ENCODE data around the gene ZNF804B.

The ZNF804B gene

GRCh38 chr7:89377219-89377618 is 617.7 kb downstream of the ZNF804B start:
- H3K4me3 ChIP-seq (ENCODE audit: low read length, poor library complexity, severe bottlenecking) = no peak overlapping the region
- H3K27me3 ChIP-seq (ENCODE audit: insufficient read depth, low read length, poor library complexity, severe bottlenecking) = no peaks in the 10 kb centered on the region
- H3K9ac ChIP-seq (ENCODE audit: low read depth, low read length, poor library complexity, severe bottlenecking) = no peak overlapping the region
- TF ChIP-seq EZH2phosphoT487 (IDR thresholded peaks at IDR 0.05; ENCODE audit: borderline replicate concordance) (no peak), CTCF (conservative IDR thresholded peaks at IDR 0.05; ENCODE audit: low read length) (no peak)
- no peaks in the 10 kb centered on the region for H3K36me3 ChIP-seq (ENCODE audit: insufficient read depth, low read length)
- no peaks in the 10 kb centered on the region for H3K9me3 ChIP-seq (ENCODE audit: insufficient read depth, low read depth, low read length)
- H3K4me1 ChIP-seq (ENCODE audit: insufficient read depth, low read length, poor library complexity, severe bottlenecking) = no peaks in the 10 kb centered on the region
- no peaks in the 10 kb centered on the region for H3K79me2 ChIP-seq (ENCODE audit: insufficient read depth, low read length)
- H4K20me1 ChIP-seq (ENCODE audit: insufficient read depth, low read length, poor library complexity, severe bottlenecking) = no peaks in the 10 kb centered on the region
- H3K9me2 ChIP-seq (replicated peaks; ENCODE audit: low read depth, low read length) = no peaks in the 10 kb centered on the region
- H2AFZ ChIP-seq (ENCODE audit: low read length) = no peak overlapping the region
- H3K4me2 ChIP-seq (ENCODE audit: low read depth, low read length, poor library complexity, severe bottlenecking) = no peak overlapping the region
- no peaks in the 10 kb centered on the region for H3F3A ChIP-seq (ENCODE audit: low read depth)

GRCh38 chr7:89385411-89385810 is 625.9 kb downstream of the ZNF804B start:
- H3K79me2 ChIP-seq (ENCODE audit: insufficient read depth, low read length) = no peaks in the 10 kb centered on the region
- H3K27me3 ChIP-seq (ENCODE audit: insufficient read depth, low read length, poor library complexity, severe bottlenecking) = no peaks in the 10 kb centered on the region
- H3K36me3 ChIP-seq (ENCODE audit: insufficient read depth, low read length) = no peaks in the 10 kb centered on the region
- no peak for TF ChIP-seq CTCF (conservative IDR thresholded peaks at IDR 0.05; ENCODE audit: low read length)
- no peak for TF ChIP-seq EZH2phosphoT487 (IDR thresholded peaks at IDR 0.05; ENCODE audit: borderline replicate concordance)
- no peak overlapping the region for H3K4me3 ChIP-seq (ENCODE audit: low read length, poor library complexity, severe bottlenecking)
- H3K9ac ChIP-seq (ENCODE audit: low read depth, low read length, poor library complexity, severe bottlenecking) = no peak overlapping the region
- H3K9me2 ChIP-seq (replicated peaks; ENCODE audit: low read depth, low read length) = no peaks in the 10 kb centered on the region
- H3K4me2 ChIP-seq (ENCODE audit: low read depth, low read length, poor library complexity, severe bottlenecking) = no peak overlapping the region
- no peaks in the 10 kb centered on the region for H3K9me3 ChIP-seq (ENCODE audit: insufficient read depth, low read depth, low read length)
- no peaks in the 10 kb centered on the region for H3F3A ChIP-seq (ENCODE audit: low read depth)
- no peaks in the 10 kb centered on the region for H3K4me1 ChIP-seq (ENCODE audit: insufficient read depth, low read length, poor library complexity, severe bottlenecking)
- H4K20me1 ChIP-seq (ENCODE audit: insufficient read depth, low read length, poor library complexity, severe bottlenecking) = no peaks in the 10 kb centered on the region
- no peak overlapping the region for H2AFZ ChIP-seq (ENCODE audit: low read length)

Measured in Loucy (cell line).